Hematopoietic multipotent progenitor cell treated with erythropoietin and hydrocortisone succinate and interleukin-3 and kit ligand, for 6 days (in vitro differentiated cells): ENCODE results near the gene CSAG2.

ENCODE experiments used
- DNase-seq: peaks from one replicate; pipeline ENCODE4 v3.0.0-alpha.2; 2015

CSAG2 gene

DNA sequence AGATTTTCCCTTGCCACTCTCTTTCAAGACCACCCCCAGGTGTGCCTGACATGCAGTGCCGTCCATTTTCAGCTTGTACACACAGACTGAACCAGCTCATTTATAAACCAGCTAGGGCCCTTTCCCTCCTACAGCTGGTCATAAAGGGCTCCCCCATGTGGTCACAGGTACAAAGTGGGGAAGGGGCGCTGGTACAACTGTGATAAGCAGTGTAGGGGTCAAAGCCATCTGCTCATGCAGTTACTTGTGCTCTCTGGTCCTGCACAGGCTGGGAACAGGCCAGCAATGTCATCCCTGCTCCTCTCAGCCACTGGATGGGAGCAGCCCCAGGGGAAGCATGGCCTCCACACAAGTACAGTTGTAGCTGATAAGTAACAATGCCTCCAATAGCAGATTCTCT lies 50.8 kb downstream of the CSAG2 start:
- DNase-seq = no peak
